Common myeloid progenitor, CD34-positive (primary cell): Measurements from ENCODE around the gene SP140. TPM values are rescaled to one million over a fixed set of nuclear protein-coding genes. Genes with fewer than 3 reads are reported as not detected.

Source experiments
- CTCF ChIA-PET: fragments of 350-600 bp; sonication (Branson Sonifier 250); formaldehyde crosslinking; loops from one replicate; lab custom pipeline; 2021; ENCODE audit warnings: antibody characterized with exemption; lab: Charles Lee
- POLR2A ChIA-PET: fragments of 350-600 bp; sonication (Branson Sonifier 250); formaldehyde crosslinking; loops from one replicate; lab custom pipeline; 2021; ENCODE audit warnings: antibody characterized with exemption; lab: Charles Lee
- DNase-seq, 3 donors: peaks; one replicate each; pipeline versions ENCODE4 v3.0.0 to v3.0.0-alpha.2; 2013
- H3K27ac ChIP-seq, 2 experiments: 1 replicate in 1 of 2; 2 replicates in 1 of 2; pipeline ENCODE4 v1.7.0; 2013; ENCODE audit warnings: inconsistent platforms in 2 of 2, low read length in 2 of 2, mild to moderate bottlenecking in 2 of 2, low read depth in 1 of 2, moderate library complexity in 1 of 2; ENCODE audit not compliant: severe bottlenecking in 2 of 2, insufficient read depth in 1 of 2, poor library complexity in 1 of 2
- H3K27me3 ChIP-seq, 5 experiments: replicated peaks in 2 of 5; 1 replicate in 3 of 5; 2 replicates in 2 of 5; pipeline versions ENCODE4 v1.6.1 to v1.7.0; 2013; ENCODE audit warnings: low read length in 4 of 5, mild to moderate bottlenecking in 2 of 5, moderate library complexity in 2 of 5, inconsistent platforms in 1 of 5; ENCODE audit not compliant: insufficient read depth in 5 of 5, control insufficient read depth in 4 of 5
- H3K36me3 ChIP-seq, 4 experiments: 1 replicate in 2 of 4; 2 replicates in 2 of 4; pipeline versions ENCODE4 v1.6.1 to v1.7.0; 2013; ENCODE audit warnings: low read length in 3 of 4, control low read depth in 1 of 4, mild to moderate bottlenecking in 1 of 4; ENCODE audit not compliant: control insufficient read depth in 4 of 4, insufficient read depth in 4 of 4
- H3K4me1 ChIP-seq, 4 experiments: 1 replicate in 3 of 4; 2 replicates in 1 of 4; pipeline versions ENCODE4 v1.6.1 to v1.7.1; 2013; ENCODE audit warnings: low read length in 3 of 4, mild to moderate bottlenecking in 3 of 4, control low read depth in 1 of 4, inconsistent platforms in 1 of 4, moderate library complexity in 1 of 4; ENCODE audit not compliant: control insufficient read depth in 4 of 4, insufficient read depth in 4 of 4; ENCODE audit errors: control extremely low read depth in 1 of 4
- H3K4me3 ChIP-seq, 7 experiments: 1 replicate in 4 of 7; 2 replicates in 3 of 7; pipeline versions ENCODE4 v1.5.1 to v1.7.0; 2013; ENCODE audit warnings: mild to moderate bottlenecking in 7 of 7, low read length in 6 of 7, moderate library complexity in 6 of 7, inconsistent platforms in 2 of 7, low read depth in 2 of 7, control low read depth in 1 of 7; ENCODE audit not compliant: insufficient read depth in 4 of 7, control insufficient read depth in 1 of 7; ENCODE audit errors: extremely low read depth in 1 of 7
- H3K9me3 ChIP-seq, 5 experiments: 1 replicate in 4 of 5; 2 replicates in 1 of 5; pipeline versions ENCODE4 v1.6.1 to v1.7.1; 2013; ENCODE audit warnings: low read length in 4 of 5, mild to moderate bottlenecking in 2 of 5, inconsistent platforms in 1 of 5, low read depth in 1 of 5, moderate library complexity in 1 of 5; ENCODE audit not compliant: control insufficient read depth in 4 of 5, insufficient read depth in 2 of 5; ENCODE audit errors: control extremely low read depth in 1 of 5
- WGBS: methylation state at CpG from one replicate; pipeline ENCODE4 v1.1.5; 2013; ENCODE audit not compliant: insufficient coverage; 5-methylcytosine and 5-hydroxymethylcytosine counted together
- polyA plus RNA-seq: library from polyadenylated mRNA; unstranded; fragments of 120-200 nt; gene quantifications from one replicate; pipeline ENCODE4 v1.2.1, GENCODE V29; 2013

Gene SP140
- 1.7 TPM for polyA plus RNA-seq

GRCh38 chr2:230225486-230225885, at the start of gene SP140:
Gene SP140, plus strand, starts transcription at chr2:230225736. Its CDS starts 109 bp downstream, at chr2:230225845.
- H3K9me3 ChIP-seq = peaks cover 0 to 6% (median 0%) of the 10 kb centered on the region in 5 experiments
- DNase-seq = peak; percentile 11 to 40 (median 12)
- 97% methylated on average over 3 of the region's 8 CpGs for WGBS
- no peak within 1 kb of the TSS for H3K4me3 ChIP-seq
- CTCF ChIA-PET = interaction anchor here (1.1 kb wide), 1 partner anchor 8 kb away, joined by 3 read pairs; no protein-coding TSS in a partner anchor
- POLR2A ChIA-PET = no interaction called here
- H3K27ac ChIP-seq = peak within 1 kb of the TSS in 1 of 2 experiments; percentile 10
- no peaks in the 10 kb centered on the region for H3K36me3 ChIP-seq
- H3K27me3 ChIP-seq = no peaks in the 10 kb centered on the region
- peaks cover under 1 to 6% (median under 1%) of the 10 kb centered on the region in 4 experiments for H3K4me1 ChIP-seq

DNA sequence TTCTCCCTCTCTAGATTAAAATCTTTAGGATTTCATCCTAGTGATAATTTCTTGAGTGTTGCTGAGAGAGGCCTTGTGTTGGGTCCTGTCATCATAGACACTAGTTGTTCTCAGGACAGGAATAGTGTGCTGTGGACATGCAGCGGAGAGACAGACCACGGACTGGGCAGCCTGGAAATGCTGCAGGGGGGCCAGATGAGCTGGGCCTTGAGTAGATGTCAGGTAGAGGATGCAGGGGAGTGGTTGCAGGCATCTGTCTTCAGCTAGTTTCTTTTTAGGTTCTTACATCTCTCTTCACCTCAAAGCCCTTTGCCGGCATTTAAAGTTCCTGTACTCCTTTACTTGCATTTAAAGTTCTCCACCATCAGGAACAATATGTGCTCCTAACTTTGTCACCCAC, 48.5 kb upstream of the SP140 start:
- 100% methylated on average over 2 of the region's 3 CpGs for WGBS
- CTCF ChIA-PET = no interaction called here
- Histone ChIP-seq H3K4me1 (no peaks in the 10 kb centered on the region), H3K27ac (no peak overlapping the region), H3K4me3 (no peak overlapping the region), H3K27me3 (no peaks in the 10 kb centered on the region), H3K9me3 (no peaks in the 10 kb centered on the region), H3K36me3 (peaks cover 15 to 91% (median 53%) of the 10 kb centered on the region in 4 experiments)
- DNase-seq = no peak
- POLR2A ChIA-PET = no interaction called here

GRCh38 chr2:230178546-230179485, 46.7 kb upstream of the SP140 start:
- WGBS = 94% methylated on average over 2 of the region's 7 CpGs
- peaks cover 15 to 95% (median 55%) of the 10 kb centered on the region in 4 experiments for H3K36me3 ChIP-seq

DNA sequence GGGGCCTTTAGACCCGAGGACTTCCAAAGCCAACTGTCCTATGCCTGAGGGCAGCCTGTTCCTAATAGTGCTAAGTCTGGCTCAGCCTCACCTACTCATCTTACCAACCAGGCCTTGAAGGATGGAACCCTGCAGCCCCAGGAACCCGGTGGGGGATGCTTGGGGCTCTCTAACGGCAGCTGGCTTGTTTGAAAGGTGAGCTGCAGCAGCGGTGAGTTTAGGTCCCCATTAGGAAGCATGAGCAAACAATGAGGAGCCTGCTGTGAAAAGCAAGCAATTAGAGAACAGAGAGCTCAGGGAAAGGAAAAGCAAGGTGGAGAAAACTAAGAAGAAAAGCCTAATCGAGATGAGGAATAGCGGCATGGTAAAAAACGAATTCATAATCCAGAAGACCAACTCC, 45.6 kb upstream of the SP140 start:
- WGBS = 100% methylated on average over 4 of the region's 7 CpGs
- DNase-seq = no peak
- Histone ChIP-seq H3K27ac (no peak overlapping the region), H3K9me3 (no peaks in the 10 kb centered on the region), H3K4me1 (no peaks in the 10 kb centered on the region), H3K4me3 (no peak overlapping the region), H3K36me3 (peaks cover 11 to 94% (median 55%) of the 10 kb centered on the region in 4 experiments), H3K27me3 (no peaks in the 10 kb centered on the region)
- POLR2A ChIA-PET = no interaction called here
- CTCF ChIA-PET = no interaction called here

More at GRCh38 chr2:230178546-230179485, 46.7 kb upstream of the SP140 start:
- no peaks in the 10 kb centered on the region for H3K27me3 ChIP-seq
- POLR2A ChIA-PET = interaction anchor here (0.6 kb wide), 1 partner anchor 112 kb away, joined by 4 read pairs; no protein-coding TSS in a partner anchor
- no peak overlapping the region for H3K27ac ChIP-seq
- DNase-seq = no peak
- CTCF ChIA-PET = interaction anchor here (0.9 kb wide), 1 partner anchor 142 kb away, joined by 3 read pairs; no protein-coding TSS in a partner anchor
- no peak overlapping the region for H3K4me3 ChIP-seq
- no peaks in the 10 kb centered on the region for H3K9me3 ChIP-seq
- no peaks in the 10 kb centered on the region for H3K4me1 ChIP-seq

- H3K4me3 ChIP-seq = no peak overlapping the region
- no peak for DNase-seq
- CTCF ChIA-PET = no interaction called here
- POLR2A ChIA-PET = no interaction called here
- no peak overlapping the region for H3K27ac ChIP-seq
- peaks cover 11 to 94% (median 55%) of the 10 kb centered on the region in 4 experiments for H3K36me3 ChIP-seq
- H3K9me3 ChIP-seq = no peaks in the 10 kb centered on the region
- H3K27me3 ChIP-seq = no peaks in the 10 kb centered on the region
- no CpG with 5 or more reads among the region's 2 CpGs for WGBS
- no peaks in the 10 kb centered on the region for H3K4me1 ChIP-seq
Measured at GRCh38 chr2:230181195-230181594, 44.3 kb upstream of the SP140 start.

GRCh38 chr2:230184727-230185578, 40.6 kb upstream of the SP140 start:
- H3K27ac ChIP-seq = no peak overlapping the region
- POLR2A ChIA-PET = interaction anchor here (0.7 kb wide), 1 partner anchor 515 kb away, joined by 4 read pairs; no protein-coding TSS in a partner anchor
- no peak for DNase-seq
- CTCF ChIA-PET = interaction anchor here (1.0 to 1.6 kb wide), 3 partner anchors 9 to 25 kb away, joined by 3 to 4 read pairs (median 4); no protein-coding TSS in a partner anchor
- no peak overlapping the region for H3K4me3 ChIP-seq
- H3K36me3 ChIP-seq = peaks cover 3 to 59% (median 29%) of the 10 kb centered on the region in 4 experiments
- WGBS = 92% methylated on average over 9 of the region's 10 CpGs
- H3K27me3 ChIP-seq = no peaks in the 10 kb centered on the region
- H3K4me1 ChIP-seq = no peaks in the 10 kb centered on the region
- H3K9me3 ChIP-seq = peaks cover 0 to 4% (median 0%) of the 10 kb centered on the region in 5 experiments
